MM.1S (cell line): ENCODE data around the gene GPSM3.

Experiments
- EZH2 ChIP-seq: fragments of 300-600 bp; sonication (generic); optimal IDR thresholded peaks from 2 replicates; pipeline ENCODE3; 2017; ENCODE audit warnings: low read depth, mild to moderate bottlenecking, antibody characterized with exemption, low read length, mixed read lengths
- TF ChIP-seq, protein P1 (sequence below): fragments of 300-600 bp; sonication (generic); IDR thresholded peaks from 2 replicates; pipeline ENCODE4 v1.5.1; 2016; ENCODE audit warnings: antibody characterized with exemption, low read length, mixed read lengths

DNA sequence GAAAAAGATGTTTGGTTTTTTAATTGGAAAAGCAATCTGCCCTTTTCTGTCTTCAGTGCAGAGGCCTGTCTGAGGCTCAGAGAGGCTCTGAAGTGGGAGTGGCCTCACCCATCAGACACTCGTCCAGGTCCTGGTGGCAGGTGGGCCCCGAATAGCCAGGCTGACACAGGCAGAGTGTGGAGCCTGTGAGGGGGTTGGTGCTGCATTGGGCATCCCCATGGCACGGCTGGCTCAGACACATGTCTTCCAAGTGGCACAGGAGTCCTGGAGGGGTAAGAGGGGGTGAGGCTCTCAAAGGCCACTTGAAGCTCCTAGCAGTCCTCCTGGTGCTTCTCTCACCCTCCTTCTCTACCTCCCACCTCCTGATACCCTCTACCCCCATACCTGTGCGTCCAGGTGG is 27.6 kb upstream of the GPSM3 start:
- TF ChIP-seq, protein P1, sequence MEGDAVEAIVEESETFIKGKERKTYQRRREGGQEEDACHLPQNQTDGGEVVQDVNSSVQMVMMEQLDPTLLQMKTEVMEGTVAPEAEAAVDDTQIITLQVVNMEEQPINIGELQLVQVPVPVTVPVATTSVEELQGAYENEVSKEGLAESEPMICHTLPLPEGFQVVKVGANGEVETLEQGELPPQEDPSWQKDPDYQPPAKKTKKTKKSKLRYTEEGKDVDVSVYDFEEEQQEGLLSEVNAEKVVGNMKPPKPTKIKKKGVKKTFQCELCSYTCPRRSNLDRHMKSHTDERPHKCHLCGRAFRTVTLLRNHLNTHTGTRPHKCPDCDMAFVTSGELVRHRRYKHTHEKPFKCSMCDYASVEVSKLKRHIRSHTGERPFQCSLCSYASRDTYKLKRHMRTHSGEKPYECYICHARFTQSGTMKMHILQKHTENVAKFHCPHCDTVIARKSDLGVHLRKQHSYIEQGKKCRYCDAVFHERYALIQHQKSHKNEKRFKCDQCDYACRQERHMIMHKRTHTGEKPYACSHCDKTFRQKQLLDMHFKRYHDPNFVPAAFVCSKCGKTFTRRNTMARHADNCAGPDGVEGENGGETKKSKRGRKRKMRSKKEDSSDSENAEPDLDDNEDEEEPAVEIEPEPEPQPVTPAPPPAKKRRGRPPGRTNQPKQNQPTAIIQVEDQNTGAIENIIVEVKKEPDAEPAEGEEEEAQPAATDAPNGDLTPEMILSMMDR, result no peak
- no peak for TF ChIP-seq EZH2
